HL-60 (cell line): ENCODE data around the gene TRIO.

Source experiments
- DNase-seq, 2 experiments: peaks; one replicate each; pipeline ENCODE4 v3.0.0-alpha.2; 2010 to 2020; ENCODE audit warnings: low read depth in 1 of 2, low spot score in 1 of 2
- H3K27ac ChIP-seq: fragments of 250-450 bp; sonication (Bioruptor Pico); replicated peaks from 2 replicates; pipeline ENCODE4 v1.5.1; 2020; ENCODE audit warnings: mild to moderate bottlenecking, moderate library complexity
- H3K27me3 ChIP-seq: fragments of 250-450 bp; sonication (Bioruptor Pico); 2 replicates; pipeline ENCODE4 v1.5.1; 2021; ENCODE audit warnings: mild to moderate bottlenecking, moderate library complexity; ENCODE audit not compliant: insufficient read depth, poor library complexity, severe bottlenecking
- H3K4me3 ChIP-seq: replicated peaks from 2 replicates; pipeline ENCODE4 v1.5.1; 2011; ENCODE audit warnings: mild to moderate bottlenecking, control low read depth, low read length; ENCODE audit not compliant: insufficient read depth
- CTCF ChIP-seq: IDR thresholded peaks from one replicate; pipeline ENCODE4 v1.5.1; 2011; ENCODE audit warnings: low read length, control low read depth, inconsistent platforms; ENCODE audit not compliant: insufficient read depth
- GABPA ChIP-seq: IDR thresholded peaks from 2 replicates; pipeline ENCODE4 v1.6.1; 2012; ENCODE audit warnings: low read depth
- POLR2AphosphoS5 ChIP-seq: IDR thresholded peaks from 2 replicates; pipeline ENCODE4 v1.6.1; 2012; ENCODE audit warnings: low read depth
- REST ChIP-seq: IDR thresholded peaks from 2 replicates; pipeline ENCODE4 v1.6.1; 2012; ENCODE audit warnings: low read depth; ENCODE audit not compliant: insufficient replicate concordance
- SPI1 ChIP-seq: IDR thresholded peaks from 2 replicates; pipeline ENCODE4 v1.6.1; 2012; ENCODE audit warnings: low read depth, mild to moderate bottlenecking, borderline replicate concordance

TRIO gene

GRCh38 chr5:14263113-14263512 is 120.0 kb downstream of the TRIO start:
- Histone ChIP-seq H3K4me3 (no peak overlapping the region), H3K27me3 (no peaks in the 10 kb centered on the region), H3K27ac (no peak overlapping the region)
- TF ChIP-seq POLR2AphosphoS5: no peak
- TF ChIP-seq SPI1: no peak
- TF ChIP-seq REST: no peak
- TF ChIP-seq CTCF: no peak
- TF ChIP-seq GABPA: no peak
- DNase-seq: no peak

- Histone ChIP-seq H3K27me3 (no peaks in the 10 kb centered on the region), H3K27ac (no peak overlapping the region), H3K4me3 (no peak overlapping the region)
- TF ChIP-seq REST: no peak
- no peak for TF ChIP-seq POLR2AphosphoS5
- no peak for TF ChIP-seq CTCF
- no peak for TF ChIP-seq GABPA
- no peak for TF ChIP-seq SPI1
- no peak for DNase-seq
These were observed 120.6 kb downstream of the TRIO start for GRCh38 chr5:14263699-14264098.

- peak; percentile 1 to 66 for DNase-seq
- Histone ChIP-seq H3K4me3 (no peak overlapping the region), H3K27me3 (no peaks in the 10 kb centered on the region), H3K27ac (no peak overlapping the region)
- TF ChIP-seq REST (no peak), SPI1 (no peak), GABPA (no peak), POLR2AphosphoS5 (no peak), CTCF (no peak)
These were observed 121.6 kb downstream of the TRIO start for GRCh38 chr5:14264605-14265316.
